Esophagus muscularis mucosa (tissue), 4 donors: Measurements from ENCODE around the gene AKAP10. TPM values are rescaled to one million over a fixed set of nuclear protein-coding genes. Genes with fewer than 3 reads are reported as not detected.

ENCODE experiments used
- DNase-seq: peaks from one replicate; pipeline ENCODE4 v3.0.0-alpha.2; 2017; ENCODE audit errors: extremely low spot score
- H3K27ac ChIP-seq, 4 donors: fragments of 200-600 bp; sonication (generic); replicated peaks in 1 of 4; 1 replicate in 3 of 4; 2 replicates in 1 of 4; pipeline ENCODE4 v1.5.1; 2016 to 2019; ENCODE audit warnings: mild to moderate bottlenecking in 1 of 4
- H3K27me3 ChIP-seq, 4 donors: fragments of 200-600 bp; sonication (generic); one replicate each; pipeline versions ENCODE4 v1.5.1 to v1.6.0; 2016 to 2019
- H3K36me3 ChIP-seq, 4 donors: fragments of 200-600 bp; sonication (generic); one replicate each; pipeline ENCODE4 v1.5.1; 2016 to 2019
- H3K4me1 ChIP-seq, 4 donors: fragments of 200-600 bp; sonication (generic); one replicate each; pipeline ENCODE4 v1.5.1; 2016 to 2019
- H3K4me3 ChIP-seq, 4 donors: fragments of 200-600 bp; sonication (generic); 1 replicate in 2 of 4; 2 replicates in 2 of 4; pipeline ENCODE4 v1.5.1; 2016 to 2019; ENCODE audit warnings: mild to moderate bottlenecking in 4 of 4, moderate library complexity in 1 of 4
- H3K9me3 ChIP-seq, 4 donors: fragments of 200-600 bp; sonication (generic); 1 replicate in 3 of 4; 2 replicates in 1 of 4; pipeline ENCODE4 v1.5.1; 2016 to 2019
- CTCF ChIP-seq, 3 experiments: fragments of 200-600 bp in 2 of 3; fragments of 450-650 bp in 1 of 3; sonication (generic) in 2 of 3; IDR thresholded peaks; one replicate each; pipeline ENCODE4 v1.5.1; 2017 to 2019; ENCODE audit warnings: antibody characterized with exemption in 3 of 3, mild to moderate bottlenecking in 2 of 3, moderate library complexity in 1 of 3
- EP300 ChIP-seq: sonication (generic); formaldehyde crosslinking; IDR thresholded peaks from one replicate; pipeline ENCODE4 v1.6.1; 2017; ENCODE audit warnings: antibody characterized with exemption
- POLR2A ChIP-seq: fragments of 450-650 bp; IDR thresholded peaks from one replicate; pipeline ENCODE4 v1.6.1; 2017; ENCODE audit warnings: antibody characterized with exemption, moderate library complexity, mild to moderate bottlenecking, low read depth
- POLR2AphosphoS5 ChIP-seq, 2 donors: sonication (generic); formaldehyde crosslinking; IDR thresholded peaks; one replicate each; pipeline ENCODE4 v1.6.1; 2017; ENCODE audit warnings: antibody characterized with exemption in 2 of 2
- WGBS: methylation state at CpG from one replicate; pipeline ENCODE4 v1.1.5; 2018; 5-methylcytosine and 5-hydroxymethylcytosine counted together
- intact Hi-C: fragments of 100-400 bp; cut with DNase I; formaldehyde crosslinking; loops from one replicate; pipeline ENCODE4 v1.15.1; 2023
- total RNA-seq, 4 donors: library from RNA; depleted of rRNA; stranded (reverse); fragments of >200 nt; gene quantifications; one replicate each; pipeline versions ENCODE4 v1.1.0 to v1.2.1, GENCODE V29; 2016

AKAP10 gene
- total RNA-seq, 4 donors from 2014 or later, result 19.5 to 27.2 (median 23.2) TPM

- H3K4me1 ChIP-seq, result peaks cover 3 to 23% (median 22%) of the 10 kb centered on the region in 4 donors
- WGBS, result 2% methylated on average over 12 of the region's 18 CpGs
- peaks cover 0 to 8% (median 0%) of the 10 kb centered on the region in 4 donors for H3K27me3 ChIP-seq
- TF ChIP-seq POLR2A, result no peak
- TF ChIP-seq POLR2AphosphoS5 (IDR thresholded peaks at IDR 0.05), result peak; percentile 16 to 67
- H3K4me3 ChIP-seq, result peak overlapping the region; percentile 76 to 82 (median 78)
- H3K36me3 ChIP-seq, result no peaks in the 10 kb centered on the region
- no peaks in the 10 kb centered on the region for H3K9me3 ChIP-seq
- H3K27ac ChIP-seq, result peak overlapping the region; percentile 78 to 84 (median 81)
- intact Hi-C loops, result loop anchor here (5.0 kb wide), 1 partner anchor 103 kb away; no protein-coding TSS in a partner anchor
- no peak for DNase-seq
Measured at GRCh38 chr17:20009052-20009301, 31.3 kb upstream of the AKAP10 start.

GRCh38 chr17:20008242-20009051, 30.8 kb upstream of the AKAP10 start:
- peaks cover 3 to 23% (median 22%) of the 10 kb centered on the region in 4 donors for H3K4me1 ChIP-seq
- no peak for DNase-seq
- 30% methylated on average over 32 of the region's 35 CpGs for WGBS
- TF ChIP-seq EP300 (no peak), POLR2AphosphoS5 (IDR thresholded peaks at IDR 0.05) (no peak), CTCF (IDR thresholded peaks at IDR 0.05) (no peak), POLR2A (no peak)
- H3K36me3 ChIP-seq, result no peaks in the 10 kb centered on the region
- no peaks in the 10 kb centered on the region for H3K9me3 ChIP-seq
- peaks cover 0 to 13% (median 0%) of the 10 kb centered on the region in 4 donors for H3K27me3 ChIP-seq
- H3K4me3 ChIP-seq, result peak overlapping the region; percentile 76 to 82 (median 78)
- intact Hi-C loops, result loop anchor here (5.0 kb wide), 1 partner anchor 104 kb away; no protein-coding TSS in a partner anchor
- H3K27ac ChIP-seq, result peak overlapping the region; percentile 78 to 84 (median 81)

DNA sequence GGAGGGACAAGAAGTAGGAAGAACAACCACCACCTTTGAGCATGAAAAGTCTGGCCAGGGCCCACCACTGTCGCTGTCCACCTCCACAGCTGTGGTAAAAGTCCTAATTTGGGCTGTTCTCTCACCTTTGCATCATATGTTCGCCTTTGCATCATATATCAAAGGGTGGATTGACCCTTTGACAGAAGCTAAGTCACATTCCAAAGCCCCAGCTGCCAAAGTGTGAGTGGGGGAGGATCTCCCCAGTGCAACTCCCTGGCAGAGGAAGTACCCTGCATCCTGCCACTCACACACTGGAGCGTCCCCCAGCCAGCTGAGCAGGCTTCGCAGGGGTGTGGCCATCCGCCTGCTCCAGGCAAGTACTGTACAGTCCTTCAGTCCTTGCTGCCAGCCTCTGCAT, 18.9 kb upstream of the AKAP10 start:
- H3K9me3 ChIP-seq, result no peaks in the 10 kb centered on the region
- no peak for DNase-seq
- WGBS, result 37% methylated on average over 5 of the region's 5 CpGs
- no peak overlapping the region for H3K27ac ChIP-seq
- H3K36me3 ChIP-seq, result no peaks in the 10 kb centered on the region
- TF ChIP-seq EP300 (no peak), CTCF (IDR thresholded peaks at IDR 0.05) (no peak), POLR2A (no peak), POLR2AphosphoS5 (IDR thresholded peaks at IDR 0.05) (no peak)
- no peak overlapping the region for H3K4me3 ChIP-seq
- intact Hi-C loops, result loop anchor here (10.0 kb wide), 1 partner anchor 318 kb away; no protein-coding TSS in a partner anchor
- H3K4me1 ChIP-seq, result peaks cover 4 to 6% (median 5%) of the 10 kb centered on the region in 4 donors
- H3K27me3 ChIP-seq, result peaks cover 0 to 5% (median 0%) of the 10 kb centered on the region in 4 donors

- Histone ChIP-seq H3K9me3 (no peaks in the 10 kb centered on the region), H3K27ac (no peak overlapping the region), H3K27me3 (peaks cover 0 to 9% (median 0%) of the 10 kb centered on the region in 4 donors), H3K4me1 (peaks cover 4 to 6% (median 5%) of the 10 kb centered on the region in 4 donors), H3K36me3 (no peaks in the 10 kb centered on the region), H3K4me3 (no peak overlapping the region)
- intact Hi-C loops, result loop anchor here (10.0 kb wide), 1 partner anchor 319 kb away; no protein-coding TSS in a partner anchor
- TF ChIP-seq EP300 (no peak), CTCF (IDR thresholded peaks at IDR 0.05) (no peak), POLR2AphosphoS5 (IDR thresholded peaks at IDR 0.05) (no peak), POLR2A (no peak)
- 100% methylated on average over 1 of the region's 1 CpG for WGBS
- DNase-seq, result no peak
Measured at GRCh38 chr17:19996086-19996485, 18.5 kb upstream of the AKAP10 start.
